Stomach (tissue), 9 donors: ENCODE results near the gene STX2. TPM values are rescaled to one million over a fixed set of nuclear protein-coding genes. Genes with fewer than 3 reads are reported as not detected.

Source experiments
- DNase-seq, 2 donors: peaks; one replicate each; pipeline versions ENCODE4 v3.0.0 to v3.0.0-alpha.2; 2013 to 2019
- H3K27ac ChIP-seq, 5 donors: fragments of 200-600 bp in 4 of 5; sonication (generic) in 4 of 5; one replicate each; pipeline ENCODE4 v1.5.1; 2013 to 2019; ENCODE audit warnings: mild to moderate bottlenecking in 1 of 5, moderate library complexity in 1 of 5
- H3K27me3 ChIP-seq, 3 donors: fragments of 200-600 bp; sonication (generic); one replicate each; pipeline ENCODE4 v1.5.1; 2017 to 2019; ENCODE audit warnings: mixed run types in 1 of 3
- H3K36me3 ChIP-seq, 4 donors: fragments of 200-600 bp; sonication (generic); 1 replicate in 3 of 4; 2 replicates in 1 of 4; pipeline ENCODE4 v1.5.1; 2016 to 2019
- H3K4me1 ChIP-seq, 4 donors: fragments of 200-600 bp; sonication (generic); one replicate each; pipeline ENCODE4 v1.5.1; 2016 to 2019
- H3K4me3 ChIP-seq, 4 donors: fragments of 200-600 bp; sonication (generic) in 3 of 4; one replicate each; pipeline ENCODE4 v1.5.1; 2016 to 2019; ENCODE audit warnings: mild to moderate bottlenecking in 1 of 4
- H3K9me3 ChIP-seq, 4 donors: fragments of 200-600 bp; sonication (generic); one replicate each; pipeline ENCODE4 v1.5.1; 2016 to 2019
- CTCF ChIP-seq, 7 experiments: fragments of 450-650 bp in 4 of 7; fragments of 200-600 bp in 3 of 7; sonication (generic) in 3 of 7; IDR thresholded peaks; one replicate each; pipeline ENCODE4 v1.5.1; 2016 to 2019; ENCODE audit warnings: antibody characterized with exemption in 7 of 7, control low read depth in 2 of 7, mild to moderate bottlenecking in 1 of 7
- EP300 ChIP-seq: sonication (generic); formaldehyde crosslinking; IDR thresholded peaks from one replicate; pipeline ENCODE4 v1.6.1; 2017; ENCODE audit warnings: antibody characterized with exemption
- POLR2A ChIP-seq, 4 donors: fragments of 450-650 bp; IDR thresholded peaks; one replicate each; pipeline ENCODE4 v1.6.1; 2016; ENCODE audit warnings: antibody characterized with exemption in 4 of 4, control low read depth in 2 of 4, mild to moderate bottlenecking in 1 of 4, moderate library complexity in 1 of 4
- POLR2AphosphoS5 ChIP-seq, 3 donors: sonication (generic); formaldehyde crosslinking; IDR thresholded peaks; one replicate each; pipeline ENCODE4 v1.6.1; 2016; ENCODE audit warnings: antibody characterized with exemption in 3 of 3
- WGBS, 5 donors: extraction: QIAGEN DNeasy Blood & Tissue Kit in 3 of 5; methylation state at CpG; one replicate each; pipeline versions ENCODE4 v1.1.5 to v1.1.7; 2013 to 2018; 5-methylcytosine and 5-hydroxymethylcytosine counted together
- intact Hi-C: fragments of 100-400 bp; cut with DNase I; formaldehyde crosslinking; loops from one replicate; pipeline ENCODE4 v1.15.1; 2023; ENCODE audit warnings: low total_unique reads
- polyA plus RNA-seq, 3 donors: library from polyadenylated mRNA; stranded (reverse); fragments of 200-250 nt; gene quantifications; one replicate each; pipeline ENCODE4 v1.2.3, GENCODE V29; 2013
- total RNA-seq, 5 donors: library from RNA; depleted of rRNA; stranded (reverse); fragments of >200 nt; gene quantifications; one replicate each; pipeline versions ENCODE4 v1.1.0 to v1.2.3, GENCODE V29; 2014 to 2016
- donor health status: healthy with polysubstance abuse.
- donor health status: Bipolar disorder and iron deficiency.
- donor health status: healthy.

Gene STX2
- total and polyA plus RNA-seq, 8 donors, result 5.3 to 27.2 (median 8.7) TPM

GRCh38 chr12:130813949-130814348 is 25.1 kb downstream of the STX2 start:
- WGBS, 5 donors, result 91 to 93% (median 92%) methylated on average over 13 to 14 of the region's 14 CpGs
- no peaks in the 10 kb centered on the region for H3K27me3 ChIP-seq
- H3K9me3 ChIP-seq, result no peaks in the 10 kb centered on the region
- H3K4me3 ChIP-seq, result no peak overlapping the region
- TF ChIP-seq CTCF (IDR thresholded peaks at IDR 0.05), result no peak
- no peak for TF ChIP-seq POLR2AphosphoS5 (IDR thresholded peaks at IDR 0.05)
- TF ChIP-seq EP300, result no peak
- TF ChIP-seq POLR2A (IDR thresholded peaks at IDR 0.05), result no peak
- no peak for DNase-seq
- no peak overlapping the region for H3K27ac ChIP-seq
- H3K36me3 ChIP-seq, result peaks cover 3 to 53% (median 36%) of the 10 kb centered on the region in 4 donors
- peaks cover 4 to 9% (median 9%) of the 10 kb centered on the region in 4 donors for H3K4me1 ChIP-seq
- intact Hi-C loops, result no loop called here

GRCh38 chr12:130813436-130813835 is 25.6 kb downstream of the STX2 start:
- peaks cover 4% of the 10 kb centered on the region in 4 donors for H3K4me1 ChIP-seq
- TF ChIP-seq CTCF (IDR thresholded peaks at IDR 0.05), result no peak
- no peak for TF ChIP-seq POLR2A (IDR thresholded peaks at IDR 0.05)
- no peak for TF ChIP-seq EP300
- no peak for TF ChIP-seq POLR2AphosphoS5 (IDR thresholded peaks at IDR 0.05)
- H3K36me3 ChIP-seq, result peaks cover 3 to 57% (median 38%) of the 10 kb centered on the region in 4 donors
- intact Hi-C loops, result no loop called here
- no peaks in the 10 kb centered on the region for H3K9me3 ChIP-seq
- no peaks in the 10 kb centered on the region for H3K27me3 ChIP-seq
- 81 to 95% (median 88%) methylated on average over 7 to 10 of the region's 10 CpGs for WGBS, 5 donors
- no peak overlapping the region for H3K4me3 ChIP-seq
- H3K27ac ChIP-seq, result no peak overlapping the region
- no peak for DNase-seq

GRCh38 chr12:130809791-130810190 is 29.3 kb downstream of the STX2 start:
- Histone ChIP-seq H3K9me3 (no peaks in the 10 kb centered on the region), H3K27me3 (no peaks in the 10 kb centered on the region), H3K27ac (no peak overlapping the region), H3K36me3 (peaks cover 13 to 82% (median 70%) of the 10 kb centered on the region in 4 donors), H3K4me3 (no peak overlapping the region), H3K4me1 (no peaks in the 10 kb centered on the region)
- no peak for TF ChIP-seq POLR2AphosphoS5 (IDR thresholded peaks at IDR 0.05)
- TF ChIP-seq POLR2A (IDR thresholded peaks at IDR 0.05), result no peak
- TF ChIP-seq EP300, result no peak
- no peak for TF ChIP-seq CTCF (IDR thresholded peaks at IDR 0.05)
- no peak for DNase-seq
- intact Hi-C loops, result no loop called here
- WGBS, 5 donors, result 80 to 99% (median 88%) methylated on average over 6 of the region's 6 CpGs

DNA sequence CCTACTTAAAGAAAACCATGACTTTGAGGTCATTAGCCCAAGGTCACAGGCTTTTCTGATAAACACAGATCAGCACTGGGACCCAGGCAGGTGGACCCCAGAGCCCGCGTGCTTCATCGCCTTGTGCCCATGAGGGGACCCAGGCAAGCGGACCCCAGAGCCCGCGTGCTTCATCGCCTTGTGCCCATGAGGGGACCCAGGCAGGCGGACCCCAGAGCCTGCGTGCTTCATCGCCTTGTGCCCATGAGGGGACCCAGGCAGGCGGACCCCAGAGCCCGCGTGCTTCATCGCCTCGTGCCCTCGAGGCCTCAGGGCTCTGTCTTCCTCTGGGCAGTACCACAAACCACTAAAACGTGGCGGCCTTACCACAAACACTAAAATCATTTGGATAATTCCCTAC is 31.7 kb downstream of the STX2 start:
- H3K27me3 ChIP-seq, result no peaks in the 10 kb centered on the region
- TF ChIP-seq EP300 (no peak), CTCF (IDR thresholded peaks at IDR 0.05) (no peak), POLR2AphosphoS5 (IDR thresholded peaks at IDR 0.05) (no peak), POLR2A (IDR thresholded peaks at IDR 0.05) (no peak)
- no peaks in the 10 kb centered on the region for H3K9me3 ChIP-seq
- H3K4me1 ChIP-seq, result no peaks in the 10 kb centered on the region
- H3K4me3 ChIP-seq, result no peak overlapping the region
- H3K27ac ChIP-seq, result no peak overlapping the region
- 93 to 97% (median 96%) methylated on average over 15 to 18 of the region's 18 CpGs for WGBS, 5 donors
- H3K36me3 ChIP-seq, result peaks cover 21 to 91% (median 88%) of the 10 kb centered on the region in 4 donors
- intact Hi-C loops, result no loop called here
- DNase-seq, result no peak
